Right cardiac atrium (tissue), 5 donors: ENCODE results near the gene SETD7. TPM values are rescaled to one million over a fixed set of nuclear protein-coding genes. Genes with fewer than 3 reads are reported as not detected.
A peak's percentile ranks its signal among the peaks of the same experiment; 100 is the strongest.

ENCODE experiments used
- ATAC-seq, 2 donors: fragments of 200-7000 bp; cut with Tn5 transposase; one replicate each; pipeline versions ENCODE4 v1.8.0 to v1.9.1; 2020; ENCODE audit warnings: moderate library complexity in 2 of 2, mild to moderate bottlenecking in 1 of 2
- DNase-seq, 3 donors: peaks; one replicate each; pipeline ENCODE4 v3.0.0-alpha.2; 2020
- H3K27ac ChIP-seq: one replicate; pipeline ENCODE4 v1.5.1; 2013; ENCODE audit warnings: mild to moderate bottlenecking, low read length, control low read depth, moderate library complexity
- H3K27me3 ChIP-seq: one replicate; pipeline ENCODE4 v1.6.1; 2013; ENCODE audit not compliant: control insufficient read depth, insufficient read depth
- H3K4me1 ChIP-seq: one replicate; pipeline ENCODE4 v1.6.1; 2013; ENCODE audit warnings: low read length; ENCODE audit not compliant: control insufficient read depth, insufficient read depth
- H3K4me3 ChIP-seq: one replicate; pipeline ENCODE4 v1.5.1; 2013; ENCODE audit warnings: low read length, control low read depth
- H3K9me3 ChIP-seq: one replicate; pipeline ENCODE4 v1.6.1; 2013; ENCODE audit warnings: low read length; ENCODE audit not compliant: control insufficient read depth
- WGBS: extraction: QIAGEN DNeasy Blood & Tissue Kit; methylation state at CpG from one replicate; pipeline ENCODE4 v1.1.7; 2013; 5-methylcytosine and 5-hydroxymethylcytosine counted together
- intact Hi-C, 4 donors: fragments of 100-400 bp; cut with DNase I; formaldehyde crosslinking; loops; one replicate each; pipeline versions ENCODE4 v1.11.0 to v1.14.0; 2022 to 2023
- polyA plus RNA-seq: library from polyadenylated mRNA; stranded (reverse); fragments of 200-250 nt; gene quantifications from one replicate; pipeline ENCODE4 v1.2.3, GENCODE V29; 2013
- total RNA-seq, 4 donors: library from RNA; stranded (reverse); fragmentation: NEBNext Ultra II Directional; extraction: Animal tissue kit (Norgen Biotek cat#: 25700); gene quantifications; one replicate each; pipeline ENCODE4 v1.2.1, GENCODE V29; 2021
- donor health status: healthy with polysubstance abuse.
- donor health status: DM: no; HTN: yes; CAD: no.
- donor health status: DM: no; HTN: no; CAD: no.
- donor health status: DM: no; HTN: yes; CAD: no; lungs with severe emphysema.
- donor health status: DM: yes; HTN: yes; CAD: no.

SETD7 gene
- total and polyA plus RNA-seq, 5 donors: 17.8 to 61.9 (median 56.4) TPM

DNA sequence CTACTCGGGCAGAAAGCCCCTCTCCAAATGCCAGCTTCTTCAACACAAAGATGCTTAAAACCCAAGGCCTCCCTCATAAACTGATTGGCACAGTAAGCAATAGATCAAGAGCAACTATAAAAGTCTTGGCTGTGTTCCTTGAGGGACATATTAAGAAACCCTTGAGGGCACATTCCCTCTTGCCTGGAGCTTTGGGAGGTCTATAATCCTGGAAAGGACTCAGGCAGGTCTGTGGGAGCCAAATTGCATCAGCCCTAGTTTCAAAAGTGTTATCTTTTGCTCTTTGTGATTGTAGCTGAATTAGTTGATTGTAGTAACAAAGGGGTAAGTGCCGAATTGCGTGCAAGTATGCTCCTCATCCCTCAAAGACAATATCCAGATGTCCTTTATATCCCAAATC lies 18.6 kb upstream of the SETD7 start:
- DNase-seq: no peak
- Histone ChIP-seq H3K27ac (no peak overlapping the region), H3K27me3 (no peaks in the 10 kb centered on the region), H3K9me3 (no peaks in the 10 kb centered on the region), H3K4me3 (no peak overlapping the region), H3K4me1 (no peaks in the 10 kb centered on the region)
- 77% methylated on average over 3 of the region's 3 CpGs for whole genome bisulfite sequencing
- ATAC-seq: no peak
- intact Hi-C loops: no loop called here

DNA sequence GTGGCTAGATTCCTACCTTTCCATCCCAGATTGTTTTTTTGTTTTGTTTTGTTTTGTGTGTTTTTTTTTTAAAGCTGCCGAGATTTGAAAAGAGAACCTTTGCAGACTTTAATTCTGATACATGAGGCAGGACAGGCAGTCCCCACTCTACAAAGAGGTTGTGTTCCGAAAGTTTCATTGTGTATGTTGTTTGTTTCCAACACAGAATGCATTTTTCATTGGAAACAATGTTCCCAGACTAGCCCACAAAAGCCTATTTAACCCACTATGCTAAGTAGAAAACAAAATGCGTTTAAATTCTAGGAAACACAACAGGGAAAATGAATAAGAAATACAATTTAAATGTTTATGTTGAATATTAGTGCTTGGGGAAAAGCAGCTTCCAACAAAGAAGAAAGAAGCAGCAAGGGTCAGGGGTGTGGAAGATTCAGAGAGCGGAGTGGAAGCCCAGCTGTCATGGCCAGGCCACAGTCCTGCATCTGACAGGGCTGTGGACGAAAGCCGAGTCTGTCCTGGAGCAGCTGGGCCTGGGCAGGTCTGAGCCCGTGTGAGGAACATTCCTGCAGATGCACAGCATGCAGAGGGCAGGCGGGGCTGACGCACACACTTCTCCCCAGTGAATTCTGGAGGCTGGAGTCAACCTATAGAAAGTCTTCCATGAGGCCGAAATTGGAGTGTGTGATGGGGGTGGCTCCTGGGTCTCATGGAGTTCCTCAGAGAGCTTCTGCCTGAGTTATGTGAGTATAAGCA lies 12.4 kb upstream of the SETD7 start:
- H3K27me3 ChIP-seq: no peaks in the 10 kb centered on the region
- intact Hi-C loops: no loop called here
- ATAC-seq (no peak), DNase-seq (no peak)
- no peaks in the 10 kb centered on the region for H3K9me3 ChIP-seq
- no peak overlapping the region for H3K27ac ChIP-seq
- no peak overlapping the region for H3K4me3 ChIP-seq
- no peaks in the 10 kb centered on the region for H3K4me1 ChIP-seq
- 86% methylated on average over 10 of the region's 10 CpGs for WGBS

DNA sequence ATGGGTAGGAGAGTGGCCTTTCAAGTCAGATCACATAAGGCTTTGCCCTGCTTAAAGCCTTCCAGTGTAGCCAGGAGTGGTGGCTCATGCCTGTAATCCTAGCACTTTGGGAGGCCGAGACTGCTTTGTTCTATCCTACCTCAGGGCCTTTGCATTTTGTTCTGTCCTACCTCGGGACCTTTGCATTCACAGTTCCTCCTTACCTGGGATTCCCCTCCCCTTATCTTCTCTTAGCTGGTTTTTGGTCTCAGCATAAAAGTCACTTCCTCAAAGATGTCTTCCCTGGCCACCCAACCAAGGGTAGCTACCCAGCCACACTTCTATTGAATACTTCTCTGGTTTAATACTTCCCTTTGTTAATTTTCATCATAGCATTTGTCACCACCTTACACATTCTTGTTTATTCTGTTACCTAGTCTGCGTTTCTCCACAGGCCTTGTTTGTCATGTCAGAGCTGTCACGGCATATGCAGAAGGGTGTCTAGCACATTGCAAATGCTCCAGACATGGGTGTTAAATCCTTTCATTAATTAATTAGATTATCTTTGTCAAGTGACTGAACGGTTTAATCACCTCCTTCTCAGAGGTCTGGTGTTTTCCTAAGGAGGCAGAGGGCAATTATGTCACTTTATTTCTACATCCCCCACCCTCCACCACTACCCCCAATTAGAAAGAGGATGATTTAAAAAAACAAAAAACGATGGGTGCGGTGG lies 11.3 kb upstream of the SETD7 start:
- H3K27me3 ChIP-seq: no peaks in the 10 kb centered on the region
- H3K4me3 ChIP-seq: no peak overlapping the region
- no peak for DNase-seq
- H3K4me1 ChIP-seq: no peaks in the 10 kb centered on the region
- ATAC-seq: no peak
- 88% methylated on average over 7 of the region's 7 CpGs for WGBS
- intact Hi-C loops: no loop called here
- H3K9me3 ChIP-seq: no peaks in the 10 kb centered on the region
- H3K27ac ChIP-seq: no peak overlapping the region

DNA sequence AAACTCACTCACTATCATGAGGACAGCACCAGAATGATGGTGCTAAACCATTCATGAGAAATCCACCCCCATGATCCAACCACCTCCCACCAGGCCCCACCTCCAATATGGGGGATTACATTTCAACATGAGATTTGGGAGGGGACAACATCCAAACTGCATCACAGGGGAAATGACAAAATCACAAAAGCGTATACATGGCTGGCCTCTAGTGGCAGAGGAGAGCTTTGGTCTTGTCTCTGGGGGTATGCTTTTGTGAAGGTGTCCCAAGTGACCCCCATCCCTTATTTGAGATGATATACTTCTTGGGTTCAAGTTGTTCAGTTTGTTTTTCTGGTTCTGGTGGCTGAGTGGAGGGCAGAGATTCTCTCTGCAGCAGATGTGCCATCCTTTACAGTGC lies 8.5 kb upstream of the SETD7 start:
- no peak for ATAC-seq
- 92% methylated on average over 1 of the region's 1 CpG for WGBS
- peaks cover 2% of the 10 kb centered on the region for H3K4me1 ChIP-seq
- intact Hi-C loops: no loop called here
- no peaks in the 10 kb centered on the region for H3K27me3 ChIP-seq
- no peaks in the 10 kb centered on the region for H3K9me3 ChIP-seq
- no peak overlapping the region for H3K27ac ChIP-seq
- DNase-seq: no peak
- H3K4me3 ChIP-seq: no peak overlapping the region

DNA sequence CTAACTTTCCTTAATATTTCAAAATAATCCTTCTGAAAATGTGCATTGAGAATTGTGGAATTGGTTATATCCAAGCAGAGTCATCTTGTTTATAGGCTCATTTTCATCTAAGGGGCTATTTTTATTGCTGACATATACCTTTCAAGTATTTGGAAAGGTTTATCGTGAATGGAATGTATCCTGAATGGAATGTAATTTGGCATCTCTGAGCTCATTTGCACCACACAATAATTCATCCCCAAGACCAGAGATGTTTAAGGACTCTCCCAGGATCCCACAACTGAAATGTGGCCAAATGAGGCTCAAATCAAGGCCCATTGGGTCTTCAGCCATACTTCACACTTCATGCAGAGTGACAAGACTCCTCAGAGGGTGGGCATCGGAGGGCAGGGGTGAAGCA lies 7.5 kb upstream of the SETD7 start:
- intact Hi-C loops: no loop called here
- WGBS: 82% methylated on average over 2 of the region's 2 CpGs
- ATAC-seq: no peak

DNA sequence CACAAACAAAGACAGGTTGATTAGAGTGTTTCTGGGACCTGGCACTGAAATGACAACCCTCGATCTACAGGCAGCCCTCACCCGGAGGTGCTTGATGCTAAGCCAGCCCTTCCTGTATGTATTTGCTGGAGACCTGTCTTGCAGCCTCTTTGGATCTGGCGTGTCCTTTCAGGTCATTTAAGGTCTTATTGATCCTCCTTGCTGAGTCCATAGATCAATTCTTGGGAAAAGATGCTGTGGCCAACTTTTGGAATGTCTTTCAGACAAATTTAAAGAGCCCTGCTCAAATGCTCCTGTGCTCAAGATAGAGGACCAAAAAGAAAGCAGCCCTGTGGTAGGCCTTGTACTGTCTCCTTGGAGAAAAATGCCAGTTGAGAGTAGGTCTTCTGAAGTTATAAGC lies 6.8 kb upstream of the SETD7 start:
- intact Hi-C loops: no loop called here
- ATAC-seq: no peak
- H3K27me3 ChIP-seq: no peaks in the 10 kb centered on the region
- peaks cover 2% of the 10 kb centered on the region for H3K4me1 ChIP-seq
- WGBS: 95% methylated on average over 3 of the region's 3 CpGs
- no peak for DNase-seq
- H3K9me3 ChIP-seq: no peaks in the 10 kb centered on the region
- H3K4me3 ChIP-seq: no peak overlapping the region
- no peak overlapping the region for H3K27ac ChIP-seq

More for the DNA sequence above, 7.5 kb upstream of the SETD7 start:
- no peak for DNase-seq
- peaks cover 2% of the 10 kb centered on the region for H3K4me1 ChIP-seq
- no peak overlapping the region for H3K27ac ChIP-seq
- H3K9me3 ChIP-seq: no peaks in the 10 kb centered on the region
- no peaks in the 10 kb centered on the region for H3K27me3 ChIP-seq
- no peak overlapping the region for H3K4me3 ChIP-seq

DNA sequence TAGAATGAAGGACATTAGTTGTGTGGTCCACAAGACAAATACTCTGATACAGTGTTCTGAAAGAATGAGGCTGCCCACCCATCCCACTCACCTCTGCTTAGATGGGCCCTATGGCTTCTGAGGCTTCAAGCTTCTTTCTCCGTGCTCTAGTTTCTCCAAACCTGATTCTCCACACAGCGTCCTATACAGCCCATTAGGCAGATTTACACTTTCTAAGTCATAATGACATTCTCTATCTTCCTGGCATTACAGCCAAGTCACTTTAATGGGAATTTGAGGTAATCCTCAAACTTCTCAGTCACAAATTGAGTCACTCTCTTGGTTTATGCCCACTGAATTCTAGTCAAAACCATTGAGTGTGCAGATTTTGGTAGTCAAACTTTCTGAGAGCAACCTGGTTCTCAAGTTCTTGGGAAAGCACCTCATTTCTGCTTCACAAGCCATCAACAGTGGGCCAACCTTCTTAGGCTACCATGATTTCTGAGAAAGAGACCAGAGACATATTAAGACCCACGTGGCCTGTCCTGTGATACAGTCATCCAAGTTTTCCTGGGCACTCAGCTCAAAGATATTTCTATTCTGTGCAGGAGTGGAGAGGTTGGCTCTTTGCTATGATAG lies 6.2 kb upstream of the SETD7 start:
- Histone ChIP-seq H3K4me3 (no peak overlapping the region), H3K27ac (no peak overlapping the region), H3K9me3 (no peaks in the 10 kb centered on the region), H3K4me1 (peaks cover 2% of the 10 kb centered on the region), H3K27me3 (no peaks in the 10 kb centered on the region)
- WGBS: 96% methylated on average over 3 of the region's 3 CpGs
- intact Hi-C loops: no loop called here
- DNase-seq: no peak
- no peak for ATAC-seq

DNA sequence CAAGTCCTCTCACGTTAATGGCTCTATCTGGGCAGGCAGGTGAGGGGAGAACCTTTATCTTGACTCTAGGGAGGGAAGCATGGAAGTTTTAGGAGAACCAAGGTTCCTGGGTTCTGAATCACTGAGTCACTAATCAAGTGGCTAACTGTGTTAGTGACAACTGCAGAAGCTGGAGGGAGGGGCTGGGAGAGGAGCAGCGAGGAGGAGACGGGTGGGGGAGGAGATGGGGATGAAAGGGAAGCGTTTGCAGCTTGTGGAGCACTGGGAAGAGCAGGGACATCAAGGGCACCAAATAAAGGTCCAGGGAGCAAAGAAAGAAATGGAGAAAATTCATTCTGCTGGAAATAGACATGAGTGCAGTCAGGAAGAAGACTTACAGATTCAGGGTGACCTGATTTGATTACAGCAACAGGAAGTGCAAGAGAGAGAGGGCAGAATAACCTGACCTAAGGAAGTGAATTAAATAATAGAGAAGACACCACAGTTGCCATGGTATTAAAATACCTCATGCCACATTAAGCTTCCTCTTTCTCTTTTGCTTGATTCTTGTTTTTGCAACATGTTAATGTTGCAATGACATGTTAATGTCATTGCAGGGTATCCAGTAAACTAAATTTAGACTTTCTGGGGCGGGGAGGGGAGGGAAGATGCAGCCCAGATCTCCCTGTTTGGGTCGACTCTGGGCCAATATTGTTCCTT lies 4.5 kb upstream of the SETD7 start:
- intact Hi-C loops: no loop called here
- H3K4me3 ChIP-seq: no peak overlapping the region
- DNase-seq (no peak), ATAC-seq (no peak)
- 27% methylated on average over 6 of the region's 6 CpGs for WGBS
- H3K4me1 ChIP-seq: peaks cover 2% of the 10 kb centered on the region
- no peaks in the 10 kb centered on the region for H3K27me3 ChIP-seq
- H3K9me3 ChIP-seq: no peaks in the 10 kb centered on the region
- no peak overlapping the region for H3K27ac ChIP-seq

DNA sequence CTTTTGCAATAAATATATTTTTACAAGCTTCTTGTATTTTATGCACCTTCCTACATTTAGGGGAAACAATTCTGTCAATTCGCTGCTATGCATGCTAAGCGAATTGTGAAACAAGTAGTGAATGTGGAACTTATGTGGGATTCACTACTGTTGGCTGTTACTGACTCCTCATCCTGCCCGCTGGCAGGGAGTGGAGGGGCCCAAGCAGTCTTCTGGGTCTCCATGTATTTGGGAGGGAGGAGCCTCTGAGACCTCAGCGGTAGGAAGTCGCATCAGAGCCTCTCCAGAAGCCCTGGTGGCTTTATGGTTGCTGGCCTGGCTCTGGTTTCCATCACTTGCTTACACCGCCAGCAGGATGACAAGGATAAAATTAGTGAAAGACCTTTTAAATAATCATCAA lies 3.7 kb upstream of the SETD7 start:
- intact Hi-C loops: no loop called here
- WGBS: 73% methylated on average over 6 of the region's 6 CpGs
- H3K9me3 ChIP-seq: no peaks in the 10 kb centered on the region
- H3K27ac ChIP-seq: no peak overlapping the region
- no peak for DNase-seq
- H3K4me1 ChIP-seq: peaks cover 2% of the 10 kb centered on the region
- no peak overlapping the region for H3K4me3 ChIP-seq
- H3K27me3 ChIP-seq: no peaks in the 10 kb centered on the region
- no peak for ATAC-seq

DNA sequence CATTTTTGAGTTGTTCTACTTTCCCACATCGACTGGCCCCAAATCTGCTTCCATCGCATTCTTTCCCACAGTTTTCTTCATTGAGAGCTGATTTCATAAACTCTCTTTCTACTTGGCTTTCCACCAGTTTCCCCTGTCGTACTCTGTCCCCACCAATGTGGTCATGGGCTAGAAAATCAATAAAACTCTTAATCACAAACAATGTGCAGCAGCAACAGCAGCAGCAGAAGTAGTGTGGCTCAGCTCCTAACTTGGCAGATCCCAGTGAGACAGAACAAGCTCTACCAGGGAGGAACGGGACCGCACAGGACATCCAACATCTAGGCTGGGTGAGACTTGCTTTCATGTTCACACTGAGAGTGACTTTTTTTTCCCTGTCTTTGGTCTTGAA lies 3.1 kb upstream of the SETD7 start:
- DNase-seq (peak in 1 of 3 donors; percentile 48), ATAC-seq (no peak)
- no peak overlapping the region for H3K4me3 ChIP-seq
- H3K27ac ChIP-seq: no peak overlapping the region
- H3K9me3 ChIP-seq: no peaks in the 10 kb centered on the region
- H3K4me1 ChIP-seq: peaks cover 2% of the 10 kb centered on the region
- intact Hi-C loops: no loop called here
- no peaks in the 10 kb centered on the region for H3K27me3 ChIP-seq
- 54% methylated on average over 5 of the region's 5 CpGs for WGBS
